GM21367 (cell line): ENCODE data around the gene PLEKHH2.
"Not testable (repeated sequence)": the region's sequence is repeated elsewhere in the genome, so short reads cannot be mapped to it uniquely, and the experiment has no call there.

Source experiments
- ATAC-seq: cut with Tn5 transposase; IDR thresholded peaks from one replicate; pipeline ENCODE4 v1.9.1; 2021; ENCODE audit not compliant: unreplicated experiment

PLEKHH2 gene

DNA sequence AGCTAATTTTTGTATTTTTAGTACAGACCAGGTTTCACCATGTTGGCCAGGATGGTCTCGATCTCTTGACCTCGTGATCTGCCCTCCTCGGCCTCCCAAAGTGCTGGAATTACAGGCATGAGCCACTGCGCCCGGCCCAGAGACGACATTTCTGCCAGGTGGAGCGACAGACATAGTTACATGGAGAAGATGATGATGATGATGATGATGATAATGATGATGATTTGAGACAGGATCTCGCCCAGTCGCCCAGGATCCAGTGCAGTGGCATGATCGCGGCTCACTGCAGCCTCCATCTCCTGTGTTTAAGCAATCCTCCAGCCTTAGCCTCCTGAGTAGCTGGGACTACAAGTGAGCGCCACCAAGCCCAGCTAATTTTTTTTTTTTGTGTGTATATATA lies 907 bp upstream of the PLEKHH2 start:
- not testable (repeated sequence) for ATAC-seq

DNA sequence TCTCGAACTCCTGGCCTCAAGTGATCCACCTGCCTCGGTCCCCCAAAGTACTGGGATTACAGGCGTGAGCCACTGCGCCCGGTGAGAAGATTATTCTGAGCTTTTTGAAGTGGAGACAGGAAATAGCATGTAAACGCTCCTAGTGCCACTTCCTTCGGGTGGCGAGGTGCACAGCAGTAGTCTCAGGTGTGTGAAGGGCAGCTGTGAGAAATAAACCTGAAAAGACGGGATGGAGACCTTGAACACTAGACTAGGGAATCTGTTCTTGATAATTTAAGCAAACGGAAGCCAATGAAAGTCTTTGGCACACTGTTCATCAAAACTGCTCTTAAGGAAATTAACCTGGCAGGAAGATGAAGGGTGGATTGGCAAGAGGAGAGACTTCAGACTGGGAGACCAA lies 439 bp upstream of the PLEKHH2 start:
- no peak for ATAC-seq

DNA sequence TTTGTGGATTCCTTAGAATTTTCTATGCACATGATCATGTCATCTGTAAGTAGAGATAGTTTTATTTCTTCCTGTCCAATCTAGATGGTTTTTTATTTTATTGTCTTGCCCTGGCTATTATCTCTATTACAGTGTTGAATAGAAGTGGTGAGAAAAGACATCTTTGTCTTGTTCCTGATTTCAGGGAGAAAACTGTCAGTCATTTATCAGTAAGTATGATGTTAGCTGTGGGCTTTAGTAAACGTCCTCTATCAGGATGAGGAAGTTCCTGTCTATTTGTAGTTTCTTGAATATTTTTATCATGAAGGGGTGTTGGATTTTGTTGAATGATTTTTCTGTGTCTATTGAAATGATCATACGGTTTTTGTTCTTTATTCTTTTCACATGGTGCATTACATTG lies 5.3 kb downstream of the PLEKHH2 start:
- ATAC-seq: no peak

DNA sequence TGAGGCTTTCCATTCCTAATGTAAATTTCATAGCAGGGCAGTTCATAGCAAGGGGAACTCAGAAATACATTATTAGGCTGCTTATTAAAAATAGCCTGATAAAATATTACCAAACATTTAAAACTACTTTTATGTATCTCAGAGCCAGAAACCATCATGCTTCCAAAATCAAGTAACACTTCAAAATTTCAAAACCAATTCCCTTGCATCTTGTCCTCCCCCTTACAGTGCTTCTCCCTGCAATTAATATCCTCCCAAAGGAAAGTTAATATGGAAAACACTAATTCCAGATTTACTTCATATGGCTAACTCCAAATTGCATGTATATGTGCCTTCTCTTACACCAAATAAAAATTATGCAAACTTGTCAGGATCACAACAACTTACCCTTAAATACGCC lies 6.6 kb downstream of the PLEKHH2 start:
- ATAC-seq: no peak

DNA sequence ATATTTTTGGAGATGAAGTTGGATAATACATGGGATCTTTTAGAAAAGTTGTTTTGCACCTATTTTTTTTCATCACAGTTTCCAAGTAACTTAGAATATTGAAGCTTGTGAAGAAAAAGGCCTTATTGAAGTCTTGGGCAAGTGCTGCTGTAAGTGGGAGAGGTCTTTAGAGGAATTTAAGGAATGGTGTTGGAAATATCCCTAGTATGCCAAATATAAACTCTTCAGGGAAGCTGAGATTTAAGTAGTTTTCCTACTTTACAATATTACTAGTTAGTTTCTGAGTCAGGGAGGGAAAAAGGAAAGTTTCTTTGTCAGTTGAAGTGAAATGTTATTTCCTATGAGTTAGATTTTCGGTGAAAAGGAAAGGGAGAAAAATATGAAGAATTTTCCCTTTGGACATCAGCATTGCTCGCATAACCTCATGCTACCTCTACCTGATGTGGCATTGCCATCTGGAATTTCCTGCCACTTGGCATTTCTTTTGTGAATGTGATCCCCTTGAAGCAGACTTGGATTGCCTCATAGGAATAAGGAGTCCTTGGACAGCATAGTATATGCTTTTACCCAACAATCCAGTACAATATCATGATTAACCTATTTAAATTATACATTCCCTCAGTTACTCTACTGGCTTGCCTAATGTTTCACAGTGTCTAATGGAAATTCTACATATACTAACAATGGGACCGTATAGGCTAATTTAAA lies 12.1 kb downstream of the PLEKHH2 start:
- no peak for ATAC-seq

DNA sequence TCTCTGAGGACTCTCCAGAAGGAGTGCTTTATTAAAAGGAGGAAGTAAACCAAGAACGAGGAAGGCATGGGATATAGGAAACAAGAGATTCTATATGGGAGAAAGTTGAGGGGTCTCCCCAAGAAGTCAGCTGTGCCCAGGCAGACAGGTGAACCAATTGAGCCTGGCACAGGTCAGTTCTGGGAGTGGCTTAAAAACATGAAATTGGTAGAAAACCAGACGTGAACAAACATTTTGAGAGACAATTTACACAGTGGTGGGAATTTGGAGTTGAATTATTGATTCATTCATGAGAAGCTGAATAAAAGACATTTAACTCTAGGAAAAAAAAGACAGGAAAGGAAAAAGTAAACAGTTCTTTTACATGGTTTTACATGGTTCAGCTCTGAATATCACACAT lies 16.4 kb downstream of the PLEKHH2 start:
- ATAC-seq: no peak

DNA sequence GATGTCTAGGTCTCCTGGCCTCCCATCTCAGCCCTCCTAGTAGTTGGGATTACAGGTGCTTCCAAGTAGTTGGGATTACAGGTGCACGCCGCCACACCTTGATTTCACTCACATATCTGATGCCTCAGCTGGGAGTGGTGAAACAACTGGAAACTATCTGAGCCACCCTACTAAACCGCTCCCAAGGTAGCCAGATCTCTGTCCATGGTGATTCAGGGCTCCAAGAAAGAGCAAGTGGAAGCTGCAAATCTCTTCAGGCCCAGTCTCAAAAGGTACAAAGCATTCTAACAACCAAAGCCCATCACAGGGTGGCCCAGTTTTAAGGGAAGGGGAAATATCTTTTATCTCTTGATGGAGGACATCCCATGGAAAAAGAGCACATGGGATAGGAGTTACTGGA lies 20.2 kb downstream of the PLEKHH2 start:
- no peak for ATAC-seq

DNA sequence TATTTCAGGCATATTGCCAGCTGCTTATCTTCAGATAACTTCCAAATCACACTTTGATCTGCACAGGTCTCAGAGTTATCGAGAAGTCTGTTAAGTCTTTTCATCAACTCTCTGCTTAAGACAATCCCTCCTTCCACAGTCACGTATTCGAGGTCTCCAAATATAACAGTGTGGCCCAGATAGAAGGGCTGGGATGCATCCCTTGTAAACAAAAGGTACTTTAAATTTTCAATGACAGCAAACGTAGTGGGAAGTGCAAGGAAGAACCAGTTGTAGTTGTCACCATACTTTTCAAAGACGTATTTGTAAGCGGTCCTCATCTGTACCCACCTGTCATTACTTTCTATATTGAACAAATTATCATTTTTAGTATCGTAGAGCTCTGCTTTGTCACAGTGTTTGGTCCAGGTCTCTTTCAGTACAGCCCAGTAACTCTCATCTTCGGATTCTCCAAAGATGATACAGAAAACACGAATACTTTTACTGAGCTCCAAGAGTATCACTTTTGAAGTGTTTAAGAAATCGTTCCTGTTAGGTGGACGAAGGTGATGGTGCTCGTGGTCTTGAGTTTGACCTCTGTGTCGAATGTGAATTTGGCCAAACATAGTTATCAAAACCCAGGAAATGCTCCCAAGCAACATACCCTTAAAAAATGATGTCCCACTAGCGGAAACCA lies 38.7 kb downstream of the PLEKHH2 start:
- no peak for ATAC-seq

DNA sequence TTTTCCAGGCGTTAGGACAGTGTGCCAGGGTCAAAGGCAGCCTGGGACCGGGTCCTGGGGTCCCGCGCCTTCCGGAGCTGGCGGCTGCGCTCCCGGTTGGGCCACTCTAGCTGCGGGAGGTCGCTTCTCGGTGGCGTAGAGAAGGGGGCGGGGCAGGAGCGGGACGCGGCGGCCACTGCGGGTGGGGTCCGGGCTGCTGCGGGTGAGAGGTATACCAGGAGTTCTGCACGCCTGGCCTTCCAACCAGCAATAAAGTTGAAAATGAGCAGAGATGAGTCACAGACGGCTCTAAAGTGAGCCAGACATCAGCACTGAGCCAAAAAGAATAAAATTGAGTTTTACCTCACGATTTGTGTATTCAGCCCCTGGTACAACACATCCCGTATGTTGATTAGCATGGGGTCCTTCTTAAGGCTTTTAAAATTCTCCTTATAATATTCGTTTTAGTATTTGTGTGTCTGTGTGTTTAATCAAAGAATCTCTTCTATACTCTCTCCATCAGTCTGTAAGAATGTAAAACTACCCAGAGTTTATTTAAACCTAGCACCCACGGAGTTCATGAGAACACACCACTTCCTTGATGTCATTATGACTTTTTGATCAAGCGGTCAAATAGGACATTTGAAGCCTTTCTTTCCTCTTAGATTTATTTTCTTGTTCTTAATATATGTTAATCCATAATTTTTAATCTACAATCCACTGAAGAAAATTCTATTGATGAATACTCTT lies 39.4 kb downstream of the PLEKHH2 start, which contains the start of gene C1GALT1C1L:
TSS of gene C1GALT1C1L (minus strand) at position 108 of the 729 bp plus-strand sequence. CDS start at position 1, 107 bp downstream.
- no peak for ATAC-seq

DNA sequence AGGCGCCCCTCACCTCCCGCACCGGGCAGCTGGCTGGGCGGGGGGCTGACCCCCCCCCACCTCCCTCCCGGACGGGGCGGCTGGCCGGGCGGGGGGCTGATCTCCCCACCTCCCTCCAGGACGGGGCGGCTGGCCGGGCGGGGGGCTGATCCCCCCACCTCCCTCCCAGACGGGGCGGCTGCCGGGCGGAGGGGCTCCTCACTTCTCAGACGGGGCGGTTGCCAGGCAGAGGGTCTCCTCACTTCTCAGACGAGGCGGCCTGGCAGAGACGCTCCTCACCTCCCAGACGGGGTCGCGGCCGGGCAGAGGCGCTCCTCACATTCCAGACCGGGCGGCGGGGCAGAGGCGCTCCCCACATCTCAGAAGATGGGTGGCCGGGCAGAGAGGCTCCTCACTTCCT lies 40.7 kb downstream of the PLEKHH2 start:
- ATAC-seq: not testable (repeated sequence)

DNA sequence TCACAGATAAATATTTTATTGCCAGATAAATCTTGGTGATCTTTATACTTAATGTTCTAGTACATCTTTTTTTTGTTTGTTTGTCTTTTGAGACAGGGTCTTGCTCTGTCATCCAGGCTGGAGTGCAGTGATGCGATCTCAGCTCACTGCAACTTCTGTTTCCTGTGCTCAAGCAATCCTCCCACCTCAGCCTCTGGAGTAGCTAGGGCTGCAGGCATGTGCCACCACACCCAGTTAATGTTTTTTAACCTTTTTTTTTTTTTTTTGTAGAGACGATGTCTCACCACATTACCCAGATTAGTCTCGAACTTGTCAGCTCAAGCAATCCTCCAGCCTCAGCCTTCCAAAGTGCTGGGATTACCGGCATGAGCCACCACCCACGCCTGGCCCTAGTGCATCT lies 48.3 kb downstream of the PLEKHH2 start:
- ATAC-seq: no peak

DNA sequence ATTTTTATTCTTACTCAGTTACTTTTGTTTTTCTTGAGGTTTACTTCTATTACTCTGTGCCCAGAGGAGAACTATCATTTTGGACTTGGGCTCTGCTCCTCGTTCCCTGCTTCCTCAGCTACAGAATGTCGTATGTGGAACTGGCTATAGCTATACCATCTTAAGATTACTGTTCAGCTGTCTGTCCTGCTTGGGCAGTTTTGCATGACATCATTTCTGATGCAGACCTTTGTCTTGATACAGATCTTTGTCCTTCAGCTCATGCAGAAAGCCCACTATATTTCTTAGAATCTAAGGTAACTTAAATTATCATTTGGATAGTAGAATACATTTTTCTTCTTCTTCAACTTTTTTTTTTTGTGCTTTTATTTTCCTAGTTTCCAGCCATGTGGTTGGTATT lies 52.9 kb downstream of the PLEKHH2 start:
- ATAC-seq: no peak

DNA sequence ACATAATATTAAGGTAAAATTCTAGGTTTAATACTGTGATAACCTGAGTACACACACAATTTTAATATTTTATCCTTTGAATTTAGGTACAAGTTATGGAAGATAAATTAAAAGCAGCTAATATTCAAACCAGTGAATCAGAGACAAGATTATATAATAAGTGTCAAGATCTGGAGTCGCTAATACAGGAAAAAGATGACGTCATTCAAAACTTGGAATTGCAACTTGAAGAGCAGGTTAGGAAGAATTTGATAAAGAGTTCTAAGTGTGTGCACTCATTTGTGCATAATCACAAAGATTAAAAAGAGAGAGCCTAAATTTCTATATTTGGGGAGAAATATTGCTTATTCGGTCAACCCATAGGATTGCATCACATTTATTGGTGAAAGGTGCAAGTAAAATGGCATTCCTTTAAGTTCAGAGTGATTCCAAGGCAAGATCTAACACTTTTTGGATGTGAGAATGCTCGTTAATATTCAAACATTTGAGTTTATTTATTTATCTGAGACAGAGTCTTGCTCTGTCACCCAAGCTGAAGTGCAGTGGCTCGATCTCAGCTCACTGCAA lies 55.5 kb downstream of the PLEKHH2 start:
- no peak for ATAC-seq

DNA sequence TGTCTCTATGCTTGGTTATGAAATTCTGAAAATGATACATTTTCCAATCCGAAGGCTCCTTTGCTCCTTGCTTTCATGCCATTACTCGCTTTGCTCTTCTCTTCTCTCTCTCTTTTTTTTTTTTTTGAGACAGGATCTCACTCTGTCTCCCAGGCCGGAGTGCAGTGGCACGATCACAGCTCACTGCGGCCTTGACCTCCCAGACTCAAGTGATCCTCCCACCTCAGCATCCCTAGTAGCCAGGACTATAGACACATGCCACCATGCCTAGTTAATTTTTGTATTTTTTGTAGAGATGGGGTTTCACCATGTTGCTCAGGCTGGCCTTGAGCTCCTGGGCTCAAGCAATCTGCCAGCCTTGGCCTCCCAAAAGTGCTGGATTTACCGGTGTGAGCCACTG lies 61.1 kb downstream of the PLEKHH2 start:
- not testable (repeated sequence) for ATAC-seq

DNA sequence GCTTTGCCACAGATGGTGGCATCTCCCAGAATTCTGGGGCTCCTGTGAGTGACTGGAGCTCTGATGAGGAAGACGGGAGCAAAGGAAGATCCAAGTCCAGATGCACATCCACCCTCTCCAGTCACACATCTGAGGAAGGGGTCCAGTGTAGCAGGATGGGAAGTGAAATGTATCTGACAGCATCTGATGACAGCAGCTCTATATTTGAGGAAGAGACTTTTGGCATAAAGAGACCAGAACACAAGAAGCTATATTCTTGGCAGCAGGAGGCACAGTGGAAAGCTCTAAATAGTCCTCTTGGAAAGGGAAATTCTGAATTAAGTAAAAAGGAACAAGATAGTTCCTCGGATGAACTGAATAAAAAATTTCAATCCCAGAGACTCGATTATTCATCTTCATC lies 62.7 kb downstream of the PLEKHH2 start:
- no peak for ATAC-seq

DNA sequence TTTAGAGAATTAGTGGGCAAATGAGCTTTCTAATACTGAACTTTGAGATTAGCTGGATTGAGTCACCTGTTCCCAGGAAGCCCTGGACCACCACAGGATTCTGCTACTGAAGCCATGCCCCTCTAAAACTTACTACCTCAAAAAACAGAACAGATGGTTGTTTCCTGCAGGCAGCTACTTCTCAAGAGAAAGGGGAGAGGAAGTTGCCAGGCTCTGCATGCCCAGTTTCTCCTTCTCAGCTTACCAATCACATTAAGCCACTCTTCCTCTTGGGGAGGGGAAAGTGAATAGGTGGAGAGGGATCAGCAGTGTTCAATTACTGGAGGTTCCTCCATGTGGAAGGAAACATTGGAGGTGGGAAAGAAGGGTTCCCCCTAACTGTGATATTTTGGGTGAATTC lies 64.1 kb downstream of the PLEKHH2 start:
- no peak for ATAC-seq

DNA sequence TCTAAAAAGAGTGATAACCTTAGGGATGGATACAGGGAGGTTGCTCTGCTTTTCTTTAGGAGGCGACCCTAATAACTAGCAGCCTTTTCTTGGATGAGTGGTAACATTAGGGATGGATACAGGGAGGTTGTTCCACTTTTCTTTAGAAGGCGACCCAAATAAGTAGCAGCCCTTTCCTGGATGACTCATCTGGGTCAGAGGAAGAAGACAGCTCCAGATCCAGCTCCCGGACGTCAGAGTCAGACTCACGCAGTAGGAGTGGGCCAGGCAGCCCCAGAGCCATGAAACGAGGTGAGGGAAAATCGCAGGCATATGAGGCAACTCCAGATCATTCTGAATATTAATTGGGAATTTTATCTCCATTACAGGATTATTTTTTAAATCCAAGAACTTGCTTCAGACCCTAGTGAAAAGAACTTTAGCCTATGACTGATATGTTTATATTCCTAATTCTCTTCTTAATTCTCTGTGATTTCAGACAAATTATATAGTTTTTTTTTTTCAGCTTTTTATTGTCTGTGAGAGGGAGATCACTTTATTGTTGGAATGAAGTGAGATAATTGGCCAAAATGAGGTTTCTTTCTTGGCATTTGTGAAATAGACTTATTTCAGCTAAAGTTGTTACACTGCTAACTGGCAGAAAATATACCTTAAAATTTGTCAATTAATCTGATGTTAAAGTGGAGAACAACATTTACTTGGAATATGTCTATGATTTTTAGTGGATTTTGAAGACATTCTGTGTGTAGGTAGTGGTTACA lies 70.4 kb downstream of the PLEKHH2 start:
- ATAC-seq: no peak

DNA sequence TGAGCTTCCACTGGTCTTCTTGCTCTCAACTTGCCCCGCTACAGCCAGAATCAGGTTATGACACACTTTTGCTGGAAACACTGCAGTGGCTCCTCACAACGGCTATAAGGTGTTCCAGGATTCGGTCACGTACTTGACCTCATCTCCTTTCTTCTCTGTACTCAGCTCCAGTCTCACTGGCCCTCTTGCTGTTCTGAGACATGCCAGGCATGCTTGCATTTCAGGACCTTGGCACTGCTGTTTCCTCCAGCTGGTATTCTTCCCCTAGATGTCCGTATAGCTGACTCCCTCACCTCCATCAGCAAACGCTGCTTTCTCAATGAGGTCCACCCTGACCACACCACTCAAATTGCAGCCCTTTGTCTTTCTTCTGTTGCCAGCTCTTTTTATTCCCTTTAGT lies 71.1 kb downstream of the PLEKHH2 start:
- ATAC-seq: no peak

DNA sequence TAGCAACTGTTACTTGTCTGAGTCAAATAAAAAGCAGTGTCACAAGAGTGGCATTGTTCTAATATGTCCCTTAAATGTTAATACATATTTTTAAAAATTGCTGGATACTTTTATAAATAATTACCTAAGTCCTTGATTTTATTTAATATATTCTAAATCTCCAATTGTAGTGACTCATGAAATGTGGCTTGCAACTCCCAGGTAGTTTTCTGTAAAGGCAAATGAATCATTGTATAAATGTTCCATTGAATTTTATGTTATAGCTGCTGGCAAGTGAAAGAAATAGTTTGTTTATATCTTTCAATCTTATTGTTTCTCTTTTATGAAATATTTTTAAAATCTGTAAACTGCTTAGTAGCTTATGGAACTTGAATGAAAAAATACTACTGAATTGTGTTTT lies 71.8 kb downstream of the PLEKHH2 start:
- no peak for ATAC-seq

DNA sequence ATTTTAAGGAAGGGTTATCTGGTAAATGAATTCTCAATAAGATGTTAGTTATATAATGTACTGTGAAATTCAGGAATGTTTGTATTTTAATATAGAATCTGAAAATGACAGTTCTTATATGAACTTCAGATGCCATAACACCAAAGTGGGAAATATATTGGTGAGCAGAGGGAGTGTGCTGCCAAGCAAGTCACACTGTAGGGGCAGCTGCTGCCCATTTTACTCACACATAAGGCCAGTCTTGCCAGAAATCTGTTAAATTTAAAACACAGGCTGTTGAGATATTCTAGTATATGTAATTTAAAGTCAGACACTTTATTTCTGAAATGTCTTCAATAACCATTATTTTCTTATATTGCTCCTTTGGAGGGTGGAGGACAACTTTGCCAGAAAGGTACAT lies 73.8 kb downstream of the PLEKHH2 start:
- ATAC-seq: no peak

DNA sequence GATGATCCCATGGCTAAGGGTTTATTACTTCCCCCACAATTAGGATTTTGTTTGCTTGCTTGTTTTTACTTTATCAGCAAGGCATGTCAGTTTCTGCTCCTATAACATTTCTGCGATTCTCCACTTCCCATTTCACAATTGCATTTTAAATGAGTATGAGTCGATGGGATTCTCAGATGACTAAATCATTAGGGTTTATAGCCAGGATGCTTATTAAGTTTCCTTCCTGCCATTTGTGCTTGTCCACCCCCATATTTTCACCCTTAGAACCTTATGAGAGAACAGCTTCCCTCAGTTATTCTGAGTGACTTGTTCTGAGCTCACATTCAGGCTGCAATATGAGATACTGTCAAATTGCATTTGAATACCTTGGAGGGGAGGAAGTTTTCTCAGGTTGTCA lies 77.1 kb downstream of the PLEKHH2 start:
- ATAC-seq: no peak
